Fibroblast of lung (primary cell): Measurements from ENCODE around the gene IL17B.

Experiments used
- EZH2 ChIP-seq: IDR thresholded peaks from 2 replicates; pipeline ENCODE4 v1.5.1; 2012; ENCODE audit warnings: low read length, control low read depth, mild to moderate bottlenecking; ENCODE audit errors: missing control alignments
- TF ChIP-seq, protein P1 (sequence below), 2 donors: IDR thresholded peaks in 1 of 2; conservative IDR thresholded peaks in 1 of 2; 1 replicate in 1 of 2; 2 replicates in 1 of 2; pipeline ENCODE4 v1.5.1; 2011 to 2012; ENCODE audit warnings: low read length in 2 of 2, control low read depth in 1 of 2, inconsistent platforms in 1 of 2, low read depth in 1 of 2, mild to moderate bottlenecking in 1 of 2

GRCh38 chr5:149379818-149380374 lies 804 bp upstream of the IL17B start:
- TF ChIP-seq, protein P1, sequence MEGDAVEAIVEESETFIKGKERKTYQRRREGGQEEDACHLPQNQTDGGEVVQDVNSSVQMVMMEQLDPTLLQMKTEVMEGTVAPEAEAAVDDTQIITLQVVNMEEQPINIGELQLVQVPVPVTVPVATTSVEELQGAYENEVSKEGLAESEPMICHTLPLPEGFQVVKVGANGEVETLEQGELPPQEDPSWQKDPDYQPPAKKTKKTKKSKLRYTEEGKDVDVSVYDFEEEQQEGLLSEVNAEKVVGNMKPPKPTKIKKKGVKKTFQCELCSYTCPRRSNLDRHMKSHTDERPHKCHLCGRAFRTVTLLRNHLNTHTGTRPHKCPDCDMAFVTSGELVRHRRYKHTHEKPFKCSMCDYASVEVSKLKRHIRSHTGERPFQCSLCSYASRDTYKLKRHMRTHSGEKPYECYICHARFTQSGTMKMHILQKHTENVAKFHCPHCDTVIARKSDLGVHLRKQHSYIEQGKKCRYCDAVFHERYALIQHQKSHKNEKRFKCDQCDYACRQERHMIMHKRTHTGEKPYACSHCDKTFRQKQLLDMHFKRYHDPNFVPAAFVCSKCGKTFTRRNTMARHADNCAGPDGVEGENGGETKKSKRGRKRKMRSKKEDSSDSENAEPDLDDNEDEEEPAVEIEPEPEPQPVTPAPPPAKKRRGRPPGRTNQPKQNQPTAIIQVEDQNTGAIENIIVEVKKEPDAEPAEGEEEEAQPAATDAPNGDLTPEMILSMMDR (conservative IDR thresholded peaks at IDR 0.05 in 1 of 2, IDR thresholded peaks at IDR 0.05 in 1 of 2; ENCODE audit: low read depth in 1 of 2, low read length in 2 of 2), result no peak
- TF ChIP-seq EZH2, result no peak
